Activated CD4-positive, alpha-beta T cell treated with anti-CD3 and anti-CD28 coated beads, Interleukin-10, Interleukin-2, amounts not matched to agents 100 ng/mL and 50 ng/mL, durations not matched to agents 16 hours and 8 hours (primary cell): ENCODE measurements around the gene FBN3.

Experiments used
- DNase-seq: peaks from one replicate; pipeline ENCODE4 v3.0.0-alpha.2; 2020

Gene FBN3

GRCh38 chr19:8087876-8088275 is 61.5 kb downstream of the FBN3 start:
- DNase-seq: no peak

DNA sequence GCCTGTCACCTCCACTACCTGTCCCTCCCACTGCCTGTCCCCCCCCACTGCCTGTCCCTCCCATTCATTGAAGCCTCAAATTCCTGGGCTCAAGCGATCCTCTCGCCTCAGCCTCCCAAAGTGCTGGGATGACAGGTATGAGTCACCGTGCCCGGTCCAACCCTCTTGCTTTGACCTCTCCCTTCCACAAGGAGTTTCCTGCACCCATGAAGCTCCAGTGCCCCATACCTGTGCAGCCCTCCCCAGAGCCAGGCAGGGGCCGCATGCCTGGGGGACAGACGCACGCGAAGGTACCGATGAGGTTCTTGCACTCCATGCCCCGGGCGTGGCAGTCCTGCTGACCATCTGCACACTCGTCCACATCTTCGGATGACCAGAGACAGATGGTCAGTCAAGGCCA is 62.5 kb downstream of the FBN3 start:
- no peak for DNase-seq

GRCh38 chr19:8085598-8086408 is 63.6 kb downstream of the FBN3 start:
- DNase-seq: no peak

DNA sequence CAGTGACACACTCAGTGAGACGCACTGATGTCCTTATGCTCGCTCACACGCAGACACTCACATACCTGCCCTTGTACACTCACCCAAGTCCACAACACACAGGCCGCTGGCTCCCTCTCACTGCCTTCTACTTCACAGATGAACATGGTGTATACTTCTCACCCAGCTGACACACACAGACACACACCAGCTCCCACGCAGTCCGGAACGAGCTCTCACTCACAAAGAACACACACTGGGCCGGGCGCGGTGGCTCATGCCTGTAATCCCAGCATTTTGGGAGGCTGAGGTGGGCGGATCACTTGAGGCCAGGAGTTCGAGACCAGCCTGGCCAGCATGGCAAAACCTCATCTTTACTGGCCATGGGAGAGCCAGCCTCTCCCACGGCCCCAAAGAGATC is 65.2 kb downstream of the FBN3 start:
- DNase-seq: no peak

GRCh38 chr19:8083141-8083540 is 66.3 kb downstream of the FBN3 start:
- DNase-seq: no peak

- no peak for DNase-seq
These were observed 67.5 kb downstream of the FBN3 start for GRCh38 chr19:8081569-8082550.

DNA sequence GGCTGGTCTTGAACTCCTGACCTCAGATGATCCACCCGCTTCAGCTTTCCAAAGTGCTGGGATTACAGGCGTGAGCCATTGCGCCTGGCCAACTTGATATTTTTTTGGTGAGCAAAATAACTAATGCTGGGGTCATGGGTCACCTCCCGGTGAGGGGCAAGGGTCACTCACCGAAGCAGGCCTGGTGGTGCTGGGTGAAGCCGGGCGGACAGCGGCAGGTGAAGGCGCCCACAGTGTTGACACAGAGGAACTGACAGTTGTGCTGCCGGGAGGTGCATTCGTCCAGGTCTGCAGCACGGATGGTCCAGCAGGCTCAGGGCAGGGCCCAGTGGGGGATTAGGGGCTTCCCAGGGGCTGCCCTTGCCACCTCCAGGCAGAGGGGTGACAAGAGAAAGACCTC is 68.6 kb downstream of the FBN3 start:
- DNase-seq: no peak

- DNase-seq: no peak
These were observed 69.4 kb downstream of the FBN3 start for GRCh38 chr19:8079988-8080387.

- no peak for DNase-seq
These were observed 74.0 kb downstream of the FBN3 start for GRCh38 chr19:8075158-8076074.

- no peak for DNase-seq
These were observed 74.9 kb downstream of the FBN3 start for GRCh38 chr19:8074501-8074900.

GRCh38 chr19:8071912-8072311 is 77.5 kb downstream of the FBN3 start:
- DNase-seq: no peak

DNA sequence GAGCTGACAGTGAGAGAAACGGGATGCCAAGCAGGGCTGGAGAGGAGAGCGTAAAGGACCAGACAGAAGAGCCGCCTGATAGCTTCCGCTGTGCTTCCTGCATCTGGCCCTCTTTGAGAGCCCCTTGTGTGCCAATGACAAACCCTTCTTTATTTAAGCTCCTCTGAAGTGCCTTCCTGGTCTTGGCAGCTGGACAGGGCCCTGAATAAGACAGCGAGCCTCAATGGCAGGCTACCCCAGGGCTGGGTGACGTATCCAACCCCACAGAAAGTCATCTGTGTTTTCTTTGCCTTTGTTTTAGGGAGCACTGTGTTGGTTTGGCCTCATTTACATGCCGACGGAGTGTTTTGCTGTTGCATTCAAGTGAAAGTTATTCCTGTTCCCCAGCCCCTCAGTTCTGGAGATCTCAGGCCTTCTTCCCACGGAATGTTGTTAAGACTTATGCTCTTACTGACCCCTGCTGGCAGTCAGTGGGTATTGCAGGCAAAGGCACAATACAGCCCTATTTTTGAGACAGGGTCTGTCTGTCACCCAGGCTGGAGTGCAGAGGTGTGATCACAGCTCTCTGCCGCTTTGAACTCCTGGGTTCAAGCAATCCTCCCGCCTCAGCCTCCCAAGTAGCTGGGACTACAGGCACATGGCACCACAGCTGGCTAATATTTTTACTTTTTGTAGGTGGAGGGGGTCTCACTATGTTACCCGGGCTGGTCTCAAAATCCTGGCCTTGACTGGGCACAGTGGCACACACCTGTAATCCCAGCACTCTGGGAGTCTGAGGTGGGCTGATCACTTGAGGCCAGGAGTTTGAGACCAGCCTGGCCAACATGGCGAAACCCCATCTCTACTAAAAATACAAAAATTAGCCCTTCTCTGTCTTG is 80.1 kb downstream of the FBN3 start:
- peak; percentile 28 for DNase-seq

- no peak for DNase-seq
These were observed 83.5 kb downstream of the FBN3 start for GRCh38 chr19:8065875-8066261.

- DNase-seq: no peak
These were observed 84.2 kb downstream of the FBN3 start for GRCh38 chr19:8064911-8065874.

DNA sequence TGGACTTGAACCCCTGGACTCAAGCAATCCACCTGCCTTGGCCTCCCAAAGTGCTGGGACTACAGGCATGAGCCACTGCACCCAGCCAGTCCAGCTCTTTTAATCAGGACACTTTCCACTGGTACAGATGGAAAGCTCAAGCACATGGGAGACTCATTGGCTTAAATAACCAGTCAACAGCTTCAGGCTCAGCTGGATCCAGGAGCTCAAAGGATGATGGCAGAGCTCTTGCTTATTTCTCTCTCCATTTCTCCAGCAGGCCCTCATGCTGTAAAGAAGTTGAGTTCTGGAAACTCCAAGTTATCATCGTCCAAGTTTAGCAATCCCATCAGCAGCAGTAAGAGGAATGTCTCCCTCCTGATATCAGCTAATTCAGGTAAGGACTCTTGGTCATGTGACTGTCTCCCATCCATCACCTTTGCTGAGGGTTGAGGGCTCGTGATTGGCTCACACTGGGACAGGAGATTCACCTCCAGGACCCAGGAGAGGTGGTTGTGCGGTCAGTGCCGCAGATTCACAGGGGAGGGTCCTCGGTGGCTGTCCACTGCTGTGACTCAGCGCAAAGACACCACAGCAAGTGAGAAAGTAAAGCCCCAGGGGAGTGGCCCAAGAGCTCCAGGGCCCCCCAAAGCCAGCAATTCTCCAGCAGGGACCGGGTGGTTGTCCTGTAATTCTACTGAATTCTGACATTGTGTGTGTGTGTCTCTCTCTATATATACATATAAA is 91.7 kb downstream of the FBN3 start:
- DNase-seq: no peak

DNA sequence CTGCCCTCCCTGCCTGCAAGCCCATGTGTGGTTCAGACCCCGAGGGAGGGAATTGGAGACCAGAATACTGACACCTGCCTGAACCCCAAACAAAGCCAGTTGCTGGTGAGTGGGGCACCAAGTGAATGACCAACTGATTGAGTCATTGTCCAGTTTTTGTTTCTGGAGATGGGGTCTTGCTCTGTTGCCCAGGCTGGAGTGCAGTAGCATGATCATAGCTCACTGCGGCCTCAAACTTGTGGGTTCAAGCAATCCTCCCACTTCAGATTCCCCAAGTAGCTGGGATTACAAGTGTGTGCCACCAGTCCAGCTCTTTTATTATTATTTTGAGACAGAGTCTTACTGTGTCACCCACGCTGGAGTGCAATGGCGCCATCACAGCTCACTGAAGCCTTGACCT is 92.9 kb downstream of the FBN3 start:
- DNase-seq: no peak

- DNase-seq: no peak
These were observed 95.2 kb downstream of the FBN3 start for GRCh38 chr19:8054169-8054568.

- DNase-seq: no peak
These were observed 96.9 kb downstream of the FBN3 start, which contains the start of gene CCL25 for GRCh38 chr19:8052464-8052859. CCL25 (plus strand) TSS chr19:8052760; CDS start chr19:8053050, 290 bp downstream.

- peak; percentile 89 for DNase-seq
These were observed 98.9 kb downstream of the FBN3 start for GRCh38 chr19:8050274-8051096.
